SK-N-MC (cell line): ENCODE measurements around the gene NEK3.
"Not testable (repeated sequence)": the region's sequence is repeated elsewhere in the genome, so short reads cannot be mapped to it uniquely, and the experiment has no call there.

Source experiments
- DNase-seq: peaks from one replicate; pipeline ENCODE4 v3.0.0-alpha.2; 2011; ENCODE audit warnings: low read depth, low spot score
- H3K27ac ChIP-seq: fragments of 200-600 bp; sonication (generic); 2 replicates; pipeline ENCODE4 v1.5.1; 2016; ENCODE audit warnings: mixed run types
- H3K36me3 ChIP-seq: fragments of 200-600 bp; sonication (generic); 2 replicates; pipeline ENCODE4 v1.6.1; 2017; ENCODE audit warnings: antibody characterized with exemption, low read length, mixed read lengths; ENCODE audit not compliant: insufficient read depth
- H3K4me3 ChIP-seq: fragments of 200-600 bp; sonication (generic); 2 replicates; pipeline ENCODE4 v1.5.1; 2016
- H3K9ac ChIP-seq: fragments of 200-600 bp; sonication (generic); 2 replicates; pipeline ENCODE4 v1.8.0; 2017; ENCODE audit warnings: mixed run types, mixed read lengths; ENCODE audit not compliant: insufficient read length
- H3K9me3 ChIP-seq: fragments of 200-600 bp; sonication (generic); 2 replicates; pipeline ENCODE4 v1.6.1; 2017; ENCODE audit warnings: low read depth, mild to moderate bottlenecking, antibody characterized with exemption, low read length, moderate library complexity, mixed read lengths
- EZH2 ChIP-seq: fragments of 200-600 bp; sonication (generic); IDR thresholded peaks from one replicate; pipeline ENCODE4 v1.6.1; 2017; ENCODE audit warnings: antibody characterized with exemption
- FOXP2 ChIP-seq: optimal IDR thresholded peaks from 2 replicates; pipeline ENCODE3; 2011; ENCODE audit warnings: mild to moderate bottlenecking, moderate library complexity; ENCODE audit not compliant: insufficient read depth; ENCODE audit errors: extremely low read length, control extremely low read depth
- POLR2AphosphoS5 ChIP-seq: IDR thresholded peaks from 2 replicates; pipeline ENCODE4 v1.6.1; 2012; ENCODE audit warnings: mild to moderate bottlenecking, low read depth, low read length, borderline replicate concordance

The NEK3 gene

DNA sequence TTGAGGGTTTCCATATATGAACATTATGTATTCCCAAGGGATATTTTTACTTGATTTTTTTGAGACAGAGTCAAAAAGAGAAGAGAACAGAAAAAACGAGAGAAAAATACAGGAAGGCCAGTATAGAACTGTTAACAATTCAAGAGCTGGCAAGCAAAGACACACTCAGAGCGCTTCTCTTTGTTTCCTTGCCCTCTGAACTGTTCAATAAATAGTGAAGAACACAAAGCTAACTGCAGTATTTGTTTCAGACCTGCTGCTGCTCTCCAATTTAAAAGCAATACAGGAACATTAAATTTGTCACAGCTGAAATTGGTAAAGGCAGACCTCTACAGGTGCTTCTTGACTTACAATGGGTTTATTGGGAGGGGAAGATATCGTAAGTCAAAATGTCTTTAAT, 14.0 kb upstream of the NEK3 start:
- DNase-seq, result no peak
- peaks cover 72% of the 10 kb centered on the region for H3K36me3 ChIP-seq
- H3K27ac ChIP-seq, result no peak overlapping the region
- no peak overlapping the region for H3K4me3 ChIP-seq
- no peaks in the 10 kb centered on the region for H3K9me3 ChIP-seq
- TF ChIP-seq FOXP2 (no peak), POLR2AphosphoS5 (no peak), EZH2 (no peak)
- no peak overlapping the region for H3K9ac ChIP-seq

DNA sequence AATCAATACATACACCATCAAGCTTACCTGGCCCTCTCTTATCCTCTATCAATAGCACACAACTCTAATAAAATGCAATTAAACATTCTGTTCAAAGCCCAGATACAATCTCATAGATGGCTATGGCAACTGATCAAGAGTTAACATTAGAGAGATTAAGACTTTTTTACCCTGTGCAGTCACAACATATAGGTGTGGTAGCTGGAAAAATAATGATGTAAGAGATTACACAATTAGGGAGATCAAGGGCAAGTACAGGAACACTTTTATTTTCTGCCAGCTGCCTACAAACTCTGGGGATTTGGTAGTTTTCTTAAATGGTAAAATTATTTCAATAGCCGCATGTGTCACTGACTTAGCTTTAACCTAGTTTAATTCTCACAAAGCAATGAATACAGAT, 12.3 kb upstream of the NEK3 start:
- not testable (repeated sequence) for DNase-seq, H3K4me3 ChIP-seq, H3K9ac ChIP-seq, H3K27ac ChIP-seq, H3K9me3 ChIP-seq
- peaks cover 60% of the 10 kb centered on the region for H3K36me3 ChIP-seq

DNA sequence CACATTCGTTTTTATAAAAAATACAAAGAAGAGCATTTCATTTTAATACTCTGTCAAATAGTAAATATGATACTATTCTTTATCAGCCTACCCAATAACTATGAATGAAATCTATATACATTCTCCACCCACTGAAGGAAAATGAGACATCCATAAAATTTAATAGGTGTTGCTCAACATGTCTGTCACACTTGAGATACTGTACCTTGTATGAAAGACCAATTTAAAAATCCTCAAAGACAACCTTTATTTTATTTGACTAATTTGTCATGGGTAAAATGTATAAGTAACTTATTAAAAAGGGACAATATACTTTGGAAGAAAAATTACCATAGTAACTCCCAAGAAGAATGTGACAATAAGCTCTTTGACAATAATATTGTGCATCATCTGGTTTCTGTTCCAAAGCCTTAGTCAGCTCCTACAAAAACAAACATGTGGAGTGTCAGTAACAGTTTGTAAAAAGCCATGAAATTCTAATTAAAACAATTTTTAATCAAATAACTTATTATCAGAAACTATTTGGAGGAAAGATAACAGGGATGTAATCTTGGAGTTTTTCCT, 11.5 kb upstream of the NEK3 start:
- not testable (repeated sequence) for H3K4me3 ChIP-seq, H3K27ac ChIP-seq, DNase-seq, H3K9ac ChIP-seq, H3K9me3 ChIP-seq
- H3K36me3 ChIP-seq, result peaks cover 59% of the 10 kb centered on the region

DNA sequence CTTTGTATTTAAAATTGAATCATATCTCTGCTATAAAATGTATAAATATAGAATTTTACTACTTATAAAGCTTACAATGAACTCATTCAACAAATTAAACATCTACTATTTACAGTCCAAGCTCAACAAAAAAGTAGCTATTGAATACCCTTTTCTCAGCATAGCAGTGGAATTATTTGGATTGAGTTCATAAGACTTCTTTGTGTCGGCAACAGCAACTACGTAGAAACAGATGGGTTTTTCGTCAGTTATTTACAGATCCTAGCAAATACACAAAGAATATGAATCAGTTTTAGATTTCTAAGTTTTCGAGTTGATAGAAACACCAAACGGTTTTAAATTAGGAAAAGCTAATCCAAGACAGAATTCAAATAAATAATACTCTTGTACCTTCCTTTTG, 10.4 kb upstream of the NEK3 start:
- Histone ChIP-seq H3K27ac (no peak overlapping the region), H3K4me3 (no peak overlapping the region), H3K9me3 (no peaks in the 10 kb centered on the region), H3K9ac (no peak overlapping the region), H3K36me3 (peaks cover 53% of the 10 kb centered on the region)
- TF ChIP-seq FOXP2 (no peak), POLR2AphosphoS5 (no peak), EZH2 (no peak)
- no peak for DNase-seq

DNA sequence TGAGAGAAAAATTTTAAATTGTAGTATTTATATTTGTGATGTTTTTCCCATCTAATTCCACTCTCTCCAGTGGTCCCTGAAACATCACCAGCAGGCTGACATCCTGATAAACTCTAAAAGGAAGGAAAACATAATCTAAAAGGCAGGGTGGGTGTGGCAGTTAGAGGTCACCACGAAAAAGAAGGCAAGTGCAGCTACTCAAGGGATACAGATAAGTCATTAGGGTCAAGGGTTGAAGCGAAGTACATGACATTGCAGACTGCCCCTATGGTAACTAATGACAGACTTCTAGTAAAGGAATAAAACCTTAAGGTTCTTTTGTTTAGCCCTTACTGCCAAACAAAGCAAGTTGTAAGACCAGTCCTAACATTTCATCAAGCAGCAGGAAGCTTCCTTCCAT, 6.0 kb upstream of the NEK3 start:
- Histone ChIP-seq H3K9ac (no peak overlapping the region), H3K27ac (no peak overlapping the region), H3K4me3 (no peak overlapping the region), H3K36me3 (peaks cover 25% of the 10 kb centered on the region), H3K9me3 (no peaks in the 10 kb centered on the region)
- no peak for TF ChIP-seq FOXP2
- no peak for TF ChIP-seq EZH2
- no peak for TF ChIP-seq POLR2AphosphoS5
- DNase-seq, result no peak

DNA sequence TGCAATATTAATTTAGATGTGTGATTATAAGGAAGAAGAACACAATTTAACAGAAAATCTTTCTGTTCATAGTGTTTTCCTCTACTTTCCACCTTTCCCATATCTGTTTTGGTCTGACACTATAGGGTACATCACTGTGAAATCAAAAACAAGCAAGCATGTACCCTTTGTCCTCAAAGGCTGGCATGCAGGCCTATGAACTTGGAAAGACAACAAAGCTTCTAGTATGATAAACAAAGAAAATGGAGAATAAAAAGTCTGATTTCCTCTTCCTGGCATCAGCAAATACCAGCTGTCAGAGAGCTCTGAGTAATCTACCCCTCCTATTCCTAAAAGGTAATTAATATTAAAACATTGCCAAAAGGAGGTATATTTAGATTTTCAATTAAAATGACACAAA, 5.6 kb upstream of the NEK3 start:
- H3K27ac ChIP-seq, result no peak overlapping the region
- no peak for DNase-seq
- no peak overlapping the region for H3K9ac ChIP-seq
- TF ChIP-seq EZH2, result no peak
- TF ChIP-seq POLR2AphosphoS5, result no peak
- no peak for TF ChIP-seq FOXP2
- no peak overlapping the region for H3K4me3 ChIP-seq
- no peaks in the 10 kb centered on the region for H3K9me3 ChIP-seq
- peaks cover 21% of the 10 kb centered on the region for H3K36me3 ChIP-seq

DNA sequence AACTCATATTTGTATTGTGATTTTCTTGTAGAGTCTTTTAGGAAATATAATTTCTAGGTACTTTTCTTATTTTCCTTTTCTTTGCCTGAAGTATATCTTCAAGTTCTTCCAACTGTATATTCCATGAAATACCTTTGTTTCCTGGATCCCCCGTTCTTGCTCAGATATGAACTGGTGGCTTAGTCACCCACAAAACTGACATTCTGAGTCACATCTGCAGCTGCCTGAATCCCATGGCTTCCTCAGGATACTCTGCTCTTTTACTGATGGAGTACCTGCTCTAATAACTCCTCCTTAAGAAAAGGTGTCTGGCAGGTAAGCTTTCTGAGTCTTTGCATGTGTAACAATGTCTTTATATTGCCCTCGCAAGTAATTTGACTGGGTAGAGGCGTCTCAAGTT, 4.5 kb upstream of the NEK3 start:
- H3K27ac ChIP-seq, H3K4me3 ChIP-seq, DNase-seq, H3K9ac ChIP-seq, H3K9me3 ChIP-seq: not testable (repeated sequence)
- H3K36me3 ChIP-seq, result peaks cover 11% of the 10 kb centered on the region

DNA sequence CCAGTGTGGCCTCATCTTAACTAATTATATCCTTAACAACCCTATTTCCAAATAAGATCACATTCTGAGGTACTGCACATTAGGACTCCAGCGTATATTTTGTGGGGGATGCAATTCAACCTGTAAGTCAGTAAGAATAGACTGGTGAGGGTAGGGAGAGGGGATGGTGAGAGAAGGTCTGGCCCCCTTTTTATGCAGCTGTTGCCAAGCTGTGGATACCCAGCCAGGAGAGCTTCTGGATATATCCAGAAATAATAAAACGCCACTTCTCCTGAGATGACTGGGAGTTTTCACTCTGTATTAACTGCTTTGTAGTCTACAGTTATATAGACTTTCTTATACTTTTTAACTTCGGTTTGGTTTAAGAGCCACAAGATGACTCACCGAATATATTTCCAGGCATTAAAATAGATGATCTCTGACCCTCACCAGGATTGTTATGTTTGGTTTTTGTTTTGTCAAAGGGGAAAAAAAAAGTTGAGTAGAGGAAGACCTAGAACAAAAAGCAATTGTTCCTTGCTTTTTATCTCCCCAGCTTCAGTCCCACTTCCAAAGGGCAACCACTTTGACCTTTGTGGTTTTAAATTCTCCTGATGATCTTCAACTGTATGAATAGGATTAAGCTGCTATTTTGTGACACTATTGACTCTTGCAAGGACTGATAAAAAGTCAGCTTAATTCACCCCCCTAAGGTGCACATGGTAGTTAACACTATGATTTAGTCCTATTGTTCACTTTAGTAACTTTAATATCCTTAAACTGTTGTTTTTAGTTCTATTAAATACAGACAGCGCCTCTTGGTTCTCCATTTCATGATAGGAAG, 3.1 kb upstream of the NEK3 start:
- Histone ChIP-seq H3K9me3 (no peaks in the 10 kb centered on the region), H3K4me3 (no peak overlapping the region), H3K9ac (no peak overlapping the region), H3K36me3 (peaks cover 3% of the 10 kb centered on the region), H3K27ac (no peak overlapping the region)
- TF ChIP-seq EZH2, result no peak
- no peak for TF ChIP-seq FOXP2
- no peak for TF ChIP-seq POLR2AphosphoS5
- no peak for DNase-seq

DNA sequence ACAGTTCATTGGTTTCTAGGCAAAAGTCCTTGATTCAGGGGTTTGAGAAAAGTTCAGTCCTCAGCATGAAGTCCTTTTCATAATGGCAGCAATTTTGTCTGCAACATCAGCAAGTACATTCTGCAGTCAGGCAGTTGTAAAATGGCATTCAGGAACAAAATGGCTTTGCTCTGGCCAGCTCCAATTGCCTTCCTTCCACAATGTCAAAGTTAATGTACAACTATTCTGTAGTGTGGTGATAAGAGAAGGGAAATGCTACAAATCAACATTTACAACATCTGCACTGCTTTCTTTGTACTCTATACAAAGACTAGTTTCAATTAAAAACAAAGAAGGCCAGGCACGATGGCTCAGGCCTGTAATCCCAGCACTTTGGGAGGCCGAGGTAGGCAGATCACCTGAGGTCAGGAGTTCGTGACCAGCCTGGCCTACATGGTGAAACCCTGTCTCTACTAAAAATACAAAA, 1.8 kb upstream of the NEK3 start:
- H3K4me3 ChIP-seq, result no peak overlapping the region
- TF ChIP-seq POLR2AphosphoS5 (no peak), EZH2 (no peak), FOXP2 (no peak)
- DNase-seq, result no peak

More for the DNA sequence above, 1.8 kb upstream of the NEK3 start:
- Histone ChIP-seq H3K36me3 (peaks cover 3% of the 10 kb centered on the region; the same call in 1 of the 2 replicates), H3K27ac (no peak overlapping the region), H3K9ac (no peak overlapping the region), H3K9me3 (no peaks in the 10 kb centered on the region)
